ENCODE results near the gene HOXC10.

- TF ChIP-seq CTCF (IDR thresholded peaks at IDR 0.05; ENCODE audit: insufficient read depth, low read depth, low read length) (no peak), EZH2 (IDR thresholded peaks at IDR 0.05; ENCODE audit: insufficient read depth, low read length) (no peak)
Measured at GRCh38 chr12:54039417-54040147, 54.6 kb downstream of the HOXC10 start.

Measured in astrocyte (in vitro differentiated cells and primary cell).